Omental fat pad (tissue), 4 donors: Measurements from ENCODE around the gene MYO5C. TPM values are rescaled to one million over a fixed set of nuclear protein-coding genes. Genes with fewer than 3 reads are reported as not detected.

Source experiments
- ATAC-seq: fragments of 150-250 bp; one replicate; pipeline ENCODE4 v1.9.1; 2016; ENCODE audit warnings: mild to moderate bottlenecking, moderate library complexity; ENCODE audit not compliant: low FRiP score
- DNase-seq: peaks from one replicate; pipeline ENCODE4 v3.0.0-alpha.2; 2019; ENCODE audit warnings: low spot score
- total RNA-seq, 4 donors: library from RNA; depleted of rRNA; stranded (reverse); fragments of >200 nt; gene quantifications; one replicate each; pipeline ENCODE4 v1.1.0, GENCODE V29; 2016
- TF ChIP-seq, protein P1 (sequence below), 3 donors: fragments of 450-650 bp; IDR thresholded peaks; one replicate each; pipeline ENCODE4 v1.5.1; 2016 to 2017; ENCODE audit warnings: antibody characterized with exemption in 3 of 3, mild to moderate bottlenecking in 3 of 3, moderate library complexity in 2 of 3

The MYO5C gene
- total RNA-seq, 4 donors from 2014 or later, result 7.7 to 58.3 (median 15.5) TPM

- ATAC-seq, result no peak
- TF ChIP-seq, protein P1, sequence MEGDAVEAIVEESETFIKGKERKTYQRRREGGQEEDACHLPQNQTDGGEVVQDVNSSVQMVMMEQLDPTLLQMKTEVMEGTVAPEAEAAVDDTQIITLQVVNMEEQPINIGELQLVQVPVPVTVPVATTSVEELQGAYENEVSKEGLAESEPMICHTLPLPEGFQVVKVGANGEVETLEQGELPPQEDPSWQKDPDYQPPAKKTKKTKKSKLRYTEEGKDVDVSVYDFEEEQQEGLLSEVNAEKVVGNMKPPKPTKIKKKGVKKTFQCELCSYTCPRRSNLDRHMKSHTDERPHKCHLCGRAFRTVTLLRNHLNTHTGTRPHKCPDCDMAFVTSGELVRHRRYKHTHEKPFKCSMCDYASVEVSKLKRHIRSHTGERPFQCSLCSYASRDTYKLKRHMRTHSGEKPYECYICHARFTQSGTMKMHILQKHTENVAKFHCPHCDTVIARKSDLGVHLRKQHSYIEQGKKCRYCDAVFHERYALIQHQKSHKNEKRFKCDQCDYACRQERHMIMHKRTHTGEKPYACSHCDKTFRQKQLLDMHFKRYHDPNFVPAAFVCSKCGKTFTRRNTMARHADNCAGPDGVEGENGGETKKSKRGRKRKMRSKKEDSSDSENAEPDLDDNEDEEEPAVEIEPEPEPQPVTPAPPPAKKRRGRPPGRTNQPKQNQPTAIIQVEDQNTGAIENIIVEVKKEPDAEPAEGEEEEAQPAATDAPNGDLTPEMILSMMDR (IDR thresholded peaks at IDR 0.05), result no peak
- DNase-seq, result no peak
Observed at GRCh38 chr15:52234596-52235541, 60.7 kb downstream of the MYO5C start.

- DNase-seq (no peak), ATAC-seq (no peak)
- TF ChIP-seq, protein P1 (IDR thresholded peaks at IDR 0.05), result no peak
Observed at GRCh38 chr15:52233405-52233804, 62.2 kb downstream of the MYO5C start.

DNA sequence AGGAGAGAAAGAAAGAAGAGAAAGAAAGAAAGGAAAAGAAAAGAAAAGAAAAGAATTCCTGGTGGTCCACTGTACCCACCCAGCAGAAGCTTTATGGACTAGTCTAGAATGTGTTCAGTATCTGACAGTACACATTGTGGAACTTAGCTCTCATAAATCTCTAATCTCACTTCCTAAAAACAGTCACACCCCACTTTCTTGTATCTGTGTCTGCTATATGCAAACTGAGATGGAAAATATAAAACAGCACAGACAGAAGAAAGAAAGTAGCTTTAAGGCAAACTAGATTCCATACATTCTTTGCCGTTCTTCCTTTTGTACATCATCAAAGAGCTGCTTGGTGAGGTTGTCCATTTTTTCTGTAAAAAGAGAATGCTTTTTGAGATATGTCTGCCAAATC, 63.3 kb downstream of the MYO5C start:
- no peak for ATAC-seq
- no peak for DNase-seq
- TF ChIP-seq, protein P1 (IDR thresholded peaks at IDR 0.05), result no peak

GRCh38 chr15:52230073-52230472, 65.5 kb downstream of the MYO5C start:
- DNase-seq (no peak), ATAC-seq (no peak)

GRCh38 chr15:52228921-52229320, 66.7 kb downstream of the MYO5C start:
- ATAC-seq, result no peak
- TF ChIP-seq, protein P1 (IDR thresholded peaks at IDR 0.05), result no peak

More at GRCh38 chr15:52230073-52230472, 65.5 kb downstream of the MYO5C start:
- TF ChIP-seq, protein P1 (IDR thresholded peaks at IDR 0.05), result no peak

DNA sequence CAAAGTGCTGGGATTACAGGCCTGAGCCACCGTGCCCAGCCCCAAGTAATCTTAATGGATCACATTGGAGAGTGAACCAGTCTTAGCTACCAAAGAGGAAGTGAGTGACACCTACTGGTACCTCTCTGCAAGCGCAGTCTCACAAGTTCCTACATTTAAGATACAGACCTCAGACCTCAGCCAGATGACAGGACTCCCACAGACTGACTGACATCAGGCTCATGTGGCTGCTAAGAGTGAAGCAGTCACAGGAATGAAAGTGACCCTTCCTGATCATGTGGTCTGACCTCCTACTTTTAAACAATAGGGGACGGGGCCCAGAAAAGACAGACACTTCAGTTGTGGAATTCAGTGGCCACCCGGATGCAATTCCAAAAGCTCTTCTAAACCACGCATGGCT, 68.1 kb downstream of the MYO5C start:
- DNase-seq (no peak), ATAC-seq (peak; percentile 80)
- TF ChIP-seq, protein P1 (IDR thresholded peaks at IDR 0.05), result no peak

More at GRCh38 chr15:52228921-52229320, 66.7 kb downstream of the MYO5C start:
- DNase-seq, result no peak

DNA sequence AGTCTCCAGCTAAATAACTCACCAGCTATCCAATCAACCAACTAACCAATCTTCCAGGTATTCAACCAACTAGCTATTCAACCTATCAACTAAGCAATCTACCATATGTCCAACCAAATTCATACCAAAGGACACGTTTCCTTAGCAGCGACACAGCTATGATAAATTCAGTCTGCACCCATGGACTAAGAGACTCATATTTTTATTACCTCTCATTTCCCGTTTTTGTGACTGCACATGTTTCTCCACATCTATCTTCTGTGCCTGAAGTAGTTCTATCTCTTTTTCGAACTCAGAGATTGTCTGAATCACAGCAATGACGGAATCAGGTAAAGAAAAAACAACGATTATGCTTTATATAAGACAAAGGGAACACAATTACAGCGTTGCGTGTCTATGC, 70.4 kb downstream of the MYO5C start:
- ATAC-seq, result no peak
- DNase-seq, result no peak
- TF ChIP-seq, protein P1 (IDR thresholded peaks at IDR 0.05), result no peak
